Osteoblast (primary cell): ENCODE results near the gene TRAF5. TPM values are rescaled to one million over a fixed set of nuclear protein-coding genes. Genes with fewer than 3 reads are reported as not detected.

Experiments
- DNase-seq: peaks from one replicate; pipeline ENCODE4 v3.0.0; 2011; ENCODE audit warnings: low spot score, mixed read lengths; ENCODE audit not compliant: insufficient read length; ENCODE audit errors: missing footprints
- H2AFZ ChIP-seq: 2 replicates; pipeline ENCODE4 v1.6.0; 2011; ENCODE audit warnings: mild to moderate bottlenecking, low read length
- H3K27ac ChIP-seq: 2 replicates; pipeline ENCODE4 v1.5.1; 2011; ENCODE audit warnings: mild to moderate bottlenecking, low read depth, low read length, moderate library complexity
- H3K27me3 ChIP-seq: 2 replicates; pipeline ENCODE4 v1.6.0; 2012; ENCODE audit warnings: mild to moderate bottlenecking, control low read depth, inconsistent platforms, low read length, moderate library complexity; ENCODE audit not compliant: insufficient read depth
- H3K36me3 ChIP-seq: 2 replicates; pipeline ENCODE4 v1.5.1; 2011; ENCODE audit warnings: mild to moderate bottlenecking, low read length, control low read depth, moderate library complexity; ENCODE audit not compliant: insufficient read depth
- H3K4me1 ChIP-seq: 2 replicates; pipeline ENCODE4 v1.5.1; 2011; ENCODE audit warnings: mild to moderate bottlenecking, low read length, control low read depth, moderate library complexity; ENCODE audit not compliant: insufficient read depth
- H3K4me2 ChIP-seq: 2 replicates; pipeline ENCODE4 v1.6.0; 2011; ENCODE audit warnings: mild to moderate bottlenecking, low read length; ENCODE audit not compliant: insufficient read depth
- H3K4me3 ChIP-seq: fragments of 200-600 bp; sonication (generic); 3 replicates; pipeline ENCODE4 v1.5.1; 2012; ENCODE audit warnings: mild to moderate bottlenecking, low read length, inconsistent platforms; ENCODE audit not compliant: insufficient read depth
- H3K79me2 ChIP-seq: 2 replicates; pipeline ENCODE4 v1.6.0; 2012; ENCODE audit warnings: mild to moderate bottlenecking, low read length, control low read depth, inconsistent platforms; ENCODE audit not compliant: insufficient read depth
- H3K9me3 ChIP-seq: 2 replicates; pipeline ENCODE4 v1.5.1; 2011; ENCODE audit warnings: low read depth, low read length, control low read depth
- H4K20me1 ChIP-seq: 2 replicates; pipeline ENCODE4 v1.6.0; 2012; ENCODE audit warnings: mild to moderate bottlenecking, low read length, control low read depth; ENCODE audit not compliant: insufficient read depth
- total RNA-seq: library from RNA; depleted of rRNA; stranded (reverse); fragments of >200 nt; gene quantifications from 2 replicates; pipeline ENCODE4 v1.2.3, GENCODE V29; 2012
- TF ChIP-seq, protein P1 (sequence below): IDR thresholded peaks from 2 replicates; pipeline ENCODE4 v1.5.1; 2011; ENCODE audit warnings: mild to moderate bottlenecking, low read depth, low read length, moderate library complexity; ENCODE audit errors: extremely low read depth

Gene TRAF5
- total RNA-seq, 1 donor: 15.9 TPM

DNA sequence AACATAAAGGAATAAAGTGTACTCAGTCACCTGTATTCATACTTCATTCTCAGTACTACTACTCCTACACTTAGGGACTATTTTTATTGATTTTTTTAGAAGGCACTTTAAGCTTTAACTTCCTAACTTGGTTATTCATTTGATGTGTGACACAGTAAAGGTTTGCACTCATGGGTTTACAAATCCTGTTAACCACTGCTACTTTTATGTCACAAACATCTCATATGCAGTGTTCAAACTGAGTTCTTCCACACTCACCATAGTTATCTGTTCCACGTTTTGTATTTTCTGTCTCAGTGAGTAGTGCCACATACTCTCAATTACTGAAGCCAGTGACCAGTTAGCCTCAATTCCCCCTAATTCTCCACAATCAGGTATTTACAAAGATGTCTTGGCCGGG lies 34.2 kb upstream of the TRAF5 start:
- DNase-seq: no peak
- no peak overlapping the region for H3K4me2 ChIP-seq
- TF ChIP-seq, protein P1, sequence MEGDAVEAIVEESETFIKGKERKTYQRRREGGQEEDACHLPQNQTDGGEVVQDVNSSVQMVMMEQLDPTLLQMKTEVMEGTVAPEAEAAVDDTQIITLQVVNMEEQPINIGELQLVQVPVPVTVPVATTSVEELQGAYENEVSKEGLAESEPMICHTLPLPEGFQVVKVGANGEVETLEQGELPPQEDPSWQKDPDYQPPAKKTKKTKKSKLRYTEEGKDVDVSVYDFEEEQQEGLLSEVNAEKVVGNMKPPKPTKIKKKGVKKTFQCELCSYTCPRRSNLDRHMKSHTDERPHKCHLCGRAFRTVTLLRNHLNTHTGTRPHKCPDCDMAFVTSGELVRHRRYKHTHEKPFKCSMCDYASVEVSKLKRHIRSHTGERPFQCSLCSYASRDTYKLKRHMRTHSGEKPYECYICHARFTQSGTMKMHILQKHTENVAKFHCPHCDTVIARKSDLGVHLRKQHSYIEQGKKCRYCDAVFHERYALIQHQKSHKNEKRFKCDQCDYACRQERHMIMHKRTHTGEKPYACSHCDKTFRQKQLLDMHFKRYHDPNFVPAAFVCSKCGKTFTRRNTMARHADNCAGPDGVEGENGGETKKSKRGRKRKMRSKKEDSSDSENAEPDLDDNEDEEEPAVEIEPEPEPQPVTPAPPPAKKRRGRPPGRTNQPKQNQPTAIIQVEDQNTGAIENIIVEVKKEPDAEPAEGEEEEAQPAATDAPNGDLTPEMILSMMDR: no peak
- H2AFZ ChIP-seq: no peak overlapping the region
- H3K36me3 ChIP-seq: peaks cover 76% of the 10 kb centered on the region
- no peaks in the 10 kb centered on the region for H3K27me3 ChIP-seq
- no peaks in the 10 kb centered on the region for H4K20me1 ChIP-seq
- no peaks in the 10 kb centered on the region for H3K4me1 ChIP-seq
- H3K79me2 ChIP-seq: peaks cover 7% of the 10 kb centered on the region
- H3K4me3 ChIP-seq: no peak overlapping the region
- H3K27ac ChIP-seq: no peak overlapping the region
- no peaks in the 10 kb centered on the region for H3K9me3 ChIP-seq

DNA sequence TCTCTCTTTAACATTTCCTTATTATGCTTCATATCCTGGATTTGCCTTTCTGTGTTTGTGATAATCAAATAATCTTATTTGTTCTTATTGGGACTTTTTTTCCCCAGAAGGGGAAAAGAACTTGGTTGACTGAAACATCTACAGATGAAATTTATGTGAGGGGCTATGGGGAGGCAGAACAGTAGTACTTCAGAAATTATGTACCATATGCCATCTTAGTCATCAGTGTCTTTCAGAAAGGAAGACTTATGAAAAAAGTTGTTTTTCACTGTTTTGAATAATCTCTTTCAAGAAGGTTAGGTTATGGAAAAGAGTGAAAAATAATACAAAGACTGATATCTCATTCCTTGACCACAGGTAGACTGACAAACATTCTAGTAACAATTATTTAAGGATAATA lies 30.2 kb upstream of the TRAF5 start:
- Histone ChIP-seq H3K36me3 (peaks cover 53% of the 10 kb centered on the region), H3K9me3 (no peaks in the 10 kb centered on the region), H4K20me1 (no peaks in the 10 kb centered on the region), H3K4me2 (no peak overlapping the region), H2AFZ (no peak overlapping the region), H3K27me3 (no peaks in the 10 kb centered on the region), H3K79me2 (peaks cover 7% of the 10 kb centered on the region), H3K27ac (no peak overlapping the region), H3K4me1 (no peaks in the 10 kb centered on the region), H3K4me3 (no peak overlapping the region)
- TF ChIP-seq, protein P1: no peak
- DNase-seq: no peak

DNA sequence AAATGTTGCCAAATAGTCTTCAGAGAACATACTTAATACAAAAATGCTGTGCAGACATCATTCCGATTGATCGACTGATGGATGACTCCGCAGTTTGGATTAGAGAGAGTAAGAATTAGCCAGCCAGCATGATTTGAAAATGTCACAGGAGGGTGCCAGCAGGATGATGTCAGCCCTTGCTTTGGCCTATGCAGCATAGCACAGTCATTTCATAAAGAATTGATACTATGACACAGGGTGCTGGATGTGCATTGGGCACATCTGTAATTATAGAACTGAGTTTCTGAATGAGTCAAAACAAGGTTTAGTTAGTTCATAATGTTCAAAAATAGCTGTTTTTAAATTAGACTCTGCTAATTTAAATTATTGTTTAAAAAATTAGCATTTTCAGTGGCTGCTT lies 21.6 kb upstream of the TRAF5 start:
- no peaks in the 10 kb centered on the region for H3K9me3 ChIP-seq
- no peaks in the 10 kb centered on the region for H3K27me3 ChIP-seq
- H3K4me1 ChIP-seq: peaks cover 9% of the 10 kb centered on the region
- H4K20me1 ChIP-seq: no peaks in the 10 kb centered on the region
- H3K4me2 ChIP-seq: no peak overlapping the region
- H3K4me3 ChIP-seq: no peak overlapping the region
- TF ChIP-seq, protein P1: no peak
- H3K36me3 ChIP-seq: peaks cover 22% of the 10 kb centered on the region
- no peaks in the 10 kb centered on the region for H3K79me2 ChIP-seq
- peak overlapping the region; percentile 51 for H3K27ac ChIP-seq
- H2AFZ ChIP-seq: no peak overlapping the region
- peak; percentile 65 for DNase-seq

DNA sequence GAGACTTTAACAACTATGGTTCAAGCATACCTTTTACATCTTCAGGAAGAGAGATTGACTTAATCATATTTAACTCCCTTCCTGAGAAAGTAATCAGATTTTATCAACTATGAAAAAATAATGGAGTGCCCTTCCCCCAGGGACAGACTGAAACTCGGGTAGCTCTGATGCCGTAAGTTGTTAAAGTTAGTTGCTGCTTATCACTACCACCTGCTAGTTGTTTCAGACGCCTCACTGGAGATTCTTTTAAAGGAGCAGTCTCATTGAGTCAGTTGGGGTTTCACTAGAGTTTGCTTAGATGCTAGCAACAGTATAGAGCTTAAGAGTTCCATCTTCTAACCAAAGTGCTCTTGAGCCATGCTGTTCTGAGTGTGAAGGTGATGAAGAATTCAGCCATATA lies 17.0 kb upstream of the TRAF5 start:
- DNase-seq: no peak
- Histone ChIP-seq H3K27ac (no peak overlapping the region), H4K20me1 (peaks cover 3% of the 10 kb centered on the region), H3K4me3 (no peak overlapping the region), H2AFZ (no peak overlapping the region), H3K4me2 (no peak overlapping the region), H3K27me3 (no peaks in the 10 kb centered on the region), H3K36me3 (peaks cover 40% of the 10 kb centered on the region), H3K9me3 (no peaks in the 10 kb centered on the region), H3K79me2 (no peaks in the 10 kb centered on the region), H3K4me1 (peaks cover 4% of the 10 kb centered on the region)
- TF ChIP-seq, protein P1: no peak
